HEK293 (cell line): ENCODE measurements around the gene STXBP5L.

ENCODE experiments used
- GLI4 ChIP-seq: fragments of 450-650 bp; formaldehyde crosslinking; IDR thresholded peaks from 2 replicates; pipeline ENCODE4 v1.5.1; 2016; ENCODE audit warnings: missing biosample characterization, missing genetic modification characterization
- ZNF791 ChIP-seq: fragments of 450-650 bp; formaldehyde crosslinking; IDR thresholded peaks from 2 replicates; pipeline ENCODE4 v1.5.1; 2016; ENCODE audit warnings: missing biosample characterization, missing genetic modification characterization

GRCh38 chr3:121223116-121223515 lies 315.1 kb downstream of the STXBP5L start:
- TF ChIP-seq ZNF791 (tag by site-specific recombination) (no peak), GLI4 (no peak)
